Natural killer cell (primary cell): ENCODE results near the gene SLN. TPM values are rescaled to one million over a fixed set of nuclear protein-coding genes. Genes with fewer than 3 reads are reported as not detected.

ENCODE experiments used
- ATAC-seq, 3 donors: fragments of 150-1000 bp in 2 of 3; fragments of 200-7000 bp in 1 of 3; cut with Tn5 transposase; 1 replicate in 1 of 3; 2 replicates in 2 of 3; pipeline ENCODE4 v1.10.0; 2021; ENCODE audit warnings: mild to moderate bottlenecking in 2 of 3, moderate library complexity in 2 of 3
- DNase-seq, 2 donors: peaks; one replicate each; pipeline versions ENCODE4 v3.0.0 to v3.0.0-alpha.2; 2013 to 2021; ENCODE audit warnings: mixed read lengths in 1 of 2
- H3K27ac ChIP-seq: one replicate; pipeline ENCODE4 v1.5.1; 2013; ENCODE audit warnings: mild to moderate bottlenecking, low read length
- H3K27me3 ChIP-seq: one replicate; pipeline ENCODE4 v1.6.1; 2013; ENCODE audit warnings: low read length; ENCODE audit not compliant: control insufficient read depth, insufficient read depth
- H3K36me3 ChIP-seq: one replicate; pipeline ENCODE4 v1.6.1; 2013; ENCODE audit warnings: low read length; ENCODE audit not compliant: control insufficient read depth, insufficient read depth
- H3K4me1 ChIP-seq: one replicate; pipeline ENCODE4 v1.6.1; 2013; ENCODE audit warnings: low read length; ENCODE audit not compliant: control insufficient read depth, insufficient read depth
- H3K4me3 ChIP-seq: one replicate; pipeline ENCODE4 v1.5.1; 2013; ENCODE audit warnings: low read length
- H3K9me3 ChIP-seq: one replicate; pipeline ENCODE4 v1.6.1; 2013; ENCODE audit warnings: low read length; ENCODE audit not compliant: control insufficient read depth, insufficient read depth
- H3K27ac Mint-ChIP-seq, 2 donors: one replicate each; pipeline ENCODE4 v1.8.0; 2022; ENCODE audit warnings: mild to moderate bottlenecking in 2 of 2, mixed read lengths in 2 of 2, moderate library complexity in 1 of 2
- H3K27me3 Mint-ChIP-seq, 2 donors: one replicate each; pipeline ENCODE4 v1.8.0; 2022; ENCODE audit warnings: low read depth in 2 of 2, mixed read lengths in 2 of 2
- H3K36me3 Mint-ChIP-seq: one replicate; pipeline ENCODE4 v1.8.0; 2022; ENCODE audit warnings: mixed read lengths
- H3K4me1 Mint-ChIP-seq, 2 donors: one replicate each; pipeline ENCODE4 v1.8.0; 2022; ENCODE audit warnings: mixed read lengths in 2 of 2
- H3K4me3 Mint-ChIP-seq: one replicate; pipeline ENCODE4 v1.8.0; 2022; ENCODE audit warnings: mild to moderate bottlenecking, moderate library complexity, mixed read lengths
- H3K9me3 Mint-ChIP-seq, 2 donors: one replicate each; pipeline ENCODE4 v1.8.0; 2022; ENCODE audit warnings: mixed read lengths in 2 of 2
- WGBS: methylation state at CpG from one replicate; pipeline ENCODE4 v1.1.7; 2013; ENCODE audit warnings: missing lambda C conversion rate; ENCODE audit not compliant: insufficient coverage; 5-methylcytosine and 5-hydroxymethylcytosine counted together
- intact Hi-C: fragments of 100-400 bp; cut with micrococcal nuclease; formaldehyde crosslinking; loops from one replicate; pipeline ENCODE4 v1.14.2; 2022
- total RNA-seq, 4 donors: library from RNA; stranded (reverse); fragments of 120-200 nt in 1 of 4; gene quantifications; one replicate each; pipeline versions ENCODE4 v1.2.3 to v1.2.4, GENCODE V29; 2013 to 2022
- TF ChIP-seq, protein P1 (sequence below): fragments of 200-600 bp; IDR thresholded peaks from one replicate; pipeline ENCODE4 v1.8.0; 2022; ENCODE audit warnings: antibody characterized with exemption

Gene SLN
- total RNA-seq, 3 donors from 2014 or later (not counting 1 experiment from before 2014, with no cell fraction given), result not detected

GRCh38 chr11:107699371-107700285, 12.2 kb downstream of the SLN start:
- no peaks in the 10 kb centered on the region for H3K27me3 ChIP-seq
- H3K4me3 ChIP-seq, result no peak overlapping the region
- H3K9me3 ChIP-seq, result no peaks in the 10 kb centered on the region
- no peaks in the 10 kb centered on the region for H3K36me3 Mint-ChIP-seq
- TF ChIP-seq, protein P1, sequence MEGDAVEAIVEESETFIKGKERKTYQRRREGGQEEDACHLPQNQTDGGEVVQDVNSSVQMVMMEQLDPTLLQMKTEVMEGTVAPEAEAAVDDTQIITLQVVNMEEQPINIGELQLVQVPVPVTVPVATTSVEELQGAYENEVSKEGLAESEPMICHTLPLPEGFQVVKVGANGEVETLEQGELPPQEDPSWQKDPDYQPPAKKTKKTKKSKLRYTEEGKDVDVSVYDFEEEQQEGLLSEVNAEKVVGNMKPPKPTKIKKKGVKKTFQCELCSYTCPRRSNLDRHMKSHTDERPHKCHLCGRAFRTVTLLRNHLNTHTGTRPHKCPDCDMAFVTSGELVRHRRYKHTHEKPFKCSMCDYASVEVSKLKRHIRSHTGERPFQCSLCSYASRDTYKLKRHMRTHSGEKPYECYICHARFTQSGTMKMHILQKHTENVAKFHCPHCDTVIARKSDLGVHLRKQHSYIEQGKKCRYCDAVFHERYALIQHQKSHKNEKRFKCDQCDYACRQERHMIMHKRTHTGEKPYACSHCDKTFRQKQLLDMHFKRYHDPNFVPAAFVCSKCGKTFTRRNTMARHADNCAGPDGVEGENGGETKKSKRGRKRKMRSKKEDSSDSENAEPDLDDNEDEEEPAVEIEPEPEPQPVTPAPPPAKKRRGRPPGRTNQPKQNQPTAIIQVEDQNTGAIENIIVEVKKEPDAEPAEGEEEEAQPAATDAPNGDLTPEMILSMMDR, result no peak
- intact Hi-C loops, result no loop called here
- H3K9me3 Mint-ChIP-seq, result no peaks in the 10 kb centered on the region
- 89% methylated on average over 15 of the region's 15 CpGs for WGBS
- no peak overlapping the region for H3K27ac ChIP-seq
- DNase-seq (no peak), ATAC-seq (no peak)
- H3K4me1 Mint-ChIP-seq, result no peaks in the 10 kb centered on the region
- H3K27ac Mint-ChIP-seq, result no peak overlapping the region
- peaks cover 16 to 23% of the 10 kb centered on the region in 2 donors for H3K27me3 Mint-ChIP-seq
- H3K4me3 Mint-ChIP-seq, result no peak overlapping the region
- H3K4me1 ChIP-seq, result no peaks in the 10 kb centered on the region
- H3K36me3 ChIP-seq, result no peaks in the 10 kb centered on the region

DNA sequence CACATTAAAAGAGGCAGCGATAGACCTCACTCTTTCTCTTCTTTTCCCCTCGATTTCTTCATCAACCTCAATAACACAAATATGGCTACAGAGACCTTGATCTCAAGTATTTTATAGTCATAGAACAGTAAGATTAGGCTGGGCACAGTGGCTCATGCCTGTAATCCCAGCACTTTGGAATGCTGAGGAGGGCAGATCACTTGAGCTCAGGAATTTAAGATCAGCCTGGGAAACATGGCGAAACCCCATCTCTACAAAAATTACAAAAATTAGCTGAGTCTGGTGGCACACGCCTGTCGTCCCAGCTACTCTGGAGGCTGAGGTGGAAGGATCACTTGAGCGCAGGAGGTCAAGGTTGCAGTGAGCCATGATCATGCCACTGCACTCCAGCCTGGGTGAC, 14.6 kb downstream of the SLN start:
- TF ChIP-seq, protein P1, result no peak
- H3K36me3 Mint-ChIP-seq, result peaks cover 4% of the 10 kb centered on the region
- Histone ChIP-seq H3K27me3 (peaks cover 2% of the 10 kb centered on the region), H3K9me3 (no peaks in the 10 kb centered on the region), H3K27ac (no peak overlapping the region), H3K4me1 (no peaks in the 10 kb centered on the region), H3K36me3 (no peaks in the 10 kb centered on the region), H3K4me3 (no peak overlapping the region)
- no peaks in the 10 kb centered on the region for H3K9me3 Mint-ChIP-seq
- ATAC-seq, result no peak
- WGBS, result 90% methylated on average over 6 of the region's 6 CpGs
- intact Hi-C loops, result no loop called here
- no peak overlapping the region for H3K27ac Mint-ChIP-seq
- no peak for DNase-seq
- peaks cover 12 to 13% of the 10 kb centered on the region in 2 donors for H3K27me3 Mint-ChIP-seq
- H3K4me3 Mint-ChIP-seq, result no peak overlapping the region
- H3K4me1 Mint-ChIP-seq, result peaks cover 0 to 3% of the 10 kb centered on the region in 2 donors

DNA sequence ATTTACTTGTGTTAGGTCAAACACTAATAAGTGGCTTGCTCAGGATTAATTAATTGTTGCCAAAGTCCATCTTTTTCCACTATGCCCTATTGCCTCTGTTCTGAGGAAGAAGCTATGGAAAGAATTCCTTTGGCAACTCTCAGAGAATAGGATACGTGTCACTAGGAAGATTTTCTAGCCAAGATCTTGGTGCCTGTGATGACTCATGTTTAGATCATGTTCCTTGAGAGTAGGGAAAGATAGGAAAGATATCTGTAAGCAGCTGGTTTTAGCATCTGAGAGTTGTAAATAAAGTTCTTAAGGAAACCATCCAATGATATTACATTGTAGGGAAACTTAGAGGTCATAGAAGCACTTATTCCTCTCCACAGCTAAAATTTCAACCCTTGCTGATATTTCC, 15.7 kb downstream of the SLN start:
- no peak overlapping the region for H3K27ac Mint-ChIP-seq

More for the DNA sequence above, 15.7 kb downstream of the SLN start:
- no peak overlapping the region for H3K4me3 ChIP-seq
- Mint-ChIP-seq H3K9me3 (no peaks in the 10 kb centered on the region), H3K4me3 (no peak overlapping the region), H3K27me3 (peaks cover 13 to 15% of the 10 kb centered on the region in 2 donors), H3K36me3 (peaks cover 5% of the 10 kb centered on the region), H3K4me1 (peaks cover 0 to 5% of the 10 kb centered on the region in 2 donors)
- ATAC-seq (no peak), DNase-seq (no peak)
- H3K4me1 ChIP-seq, result no peaks in the 10 kb centered on the region
- intact Hi-C loops, result no loop called here
- H3K27ac ChIP-seq, result no peak overlapping the region
- 68% methylated on average over 1 of the region's 1 CpG for WGBS
- TF ChIP-seq, protein P1, result no peak
- peaks cover 2% of the 10 kb centered on the region for H3K27me3 ChIP-seq
- H3K9me3 ChIP-seq, result no peaks in the 10 kb centered on the region
- H3K36me3 ChIP-seq, result no peaks in the 10 kb centered on the region
